ENCODE results near the gene NDUFA7. TPM values are rescaled to one million over a fixed set of nuclear protein-coding genes. Genes with fewer than 3 reads are reported as not detected.

Gene NDUFA7
- total and polyA plus RNA-seq, 2 of the 13 experiments (the other 11 are each of a cell fraction or from before 2014, with no cell fraction given), result 64.5 to 71.5 TPM

GRCh38 chr19:8357007-8357521 lies 35.9 kb upstream of the NDUFA7 start (continued):
- TF ChIP-seq SOX13 (IDR thresholded peaks at IDR 0.05) (peak; percentile 98), SOX13 (CRISPR knock-in tag; conservative IDR thresholded peaks at IDR 0.05 in 1 of 2, IDR thresholded peaks at IDR 0.05 in 1 of 2) (peak in 1 of 2 experiments; percentile 100; a peak in 2 of 4 replicates), E2F2 (CRISPR knock-in tag; IDR thresholded peaks at IDR 0.05; ENCODE audit: borderline replicate concordance) (no peak), ZSCAN21 (CRISPR knock-in tag; IDR thresholded peaks at IDR 0.05; ENCODE audit: borderline replicate concordance) (peak; percentile 43; the same call in 1 of the 2 replicates), KAT7 (CRISPR knock-in tag; IDR thresholded peaks at IDR 0.05; ENCODE audit: borderline replicate concordance) (no peak), CREB1 (IDR thresholded peaks at IDR 0.05) (peak; percentile 58; the same call in 1 of the 2 replicates), CREB1 (CRISPR knock-in tag; IDR thresholded peaks at IDR 0.05) (peak; percentile 81), ZNF567 (CRISPR knock-in tag; IDR thresholded peaks at IDR 0.05; ENCODE audit: borderline replicate concordance) (no peak), JUN (CRISPR knock-in tag; IDR thresholded peaks at IDR 0.05) (peak; percentile 62; the same call in 1 of the 2 replicates), ZSCAN31 (CRISPR knock-in tag; IDR thresholded peaks at IDR 0.05; ENCODE audit: low read depth) (peak; percentile 79; the same call in 1 of the 2 replicates), ZNF382 (CRISPR knock-in tag; IDR thresholded peaks at IDR 0.05; ENCODE audit: borderline replicate concordance) (no peak), USF2 (IDR thresholded peaks at IDR 0.05; ENCODE audit: low read depth, low read length) (no peak), USF2 (CRISPR knock-in tag; IDR thresholded peaks at IDR 0.05; ENCODE audit: borderline replicate concordance) (no peak; the same call in 1 of the 2 replicates), RERE (CRISPR knock-in tag; IDR thresholded peaks at IDR 0.05; ENCODE audit: low read depth) (peak; percentile 67), ARNT2 (CRISPR knock-in tag; IDR thresholded peaks at IDR 0.05; ENCODE audit: low read depth) (0 out of 2 replicates have a peak, but pooled peaks have one; percentile 32), PHF5A (CRISPR knock-in tag; IDR thresholded peaks at IDR 0.05; ENCODE audit: low read depth, unreplicated experiment) (peak; percentile 87), E2F1 (CRISPR knock-in tag; IDR thresholded peaks at IDR 0.05) (no peak), KDM1A (CRISPR knock-in tag; IDR thresholded peaks at IDR 0.05) (peak; percentile 95)

Data from HepG2 (cell line).